Measurements from ENCODE around the gene TMEM53. TPM values are rescaled to one million over a fixed set of nuclear protein-coding genes. Genes with fewer than 3 reads are reported as not detected.

TMEM53 gene
- total RNA-seq, 1 experiment from 2014 or later = 8.2 TPM

DNA sequence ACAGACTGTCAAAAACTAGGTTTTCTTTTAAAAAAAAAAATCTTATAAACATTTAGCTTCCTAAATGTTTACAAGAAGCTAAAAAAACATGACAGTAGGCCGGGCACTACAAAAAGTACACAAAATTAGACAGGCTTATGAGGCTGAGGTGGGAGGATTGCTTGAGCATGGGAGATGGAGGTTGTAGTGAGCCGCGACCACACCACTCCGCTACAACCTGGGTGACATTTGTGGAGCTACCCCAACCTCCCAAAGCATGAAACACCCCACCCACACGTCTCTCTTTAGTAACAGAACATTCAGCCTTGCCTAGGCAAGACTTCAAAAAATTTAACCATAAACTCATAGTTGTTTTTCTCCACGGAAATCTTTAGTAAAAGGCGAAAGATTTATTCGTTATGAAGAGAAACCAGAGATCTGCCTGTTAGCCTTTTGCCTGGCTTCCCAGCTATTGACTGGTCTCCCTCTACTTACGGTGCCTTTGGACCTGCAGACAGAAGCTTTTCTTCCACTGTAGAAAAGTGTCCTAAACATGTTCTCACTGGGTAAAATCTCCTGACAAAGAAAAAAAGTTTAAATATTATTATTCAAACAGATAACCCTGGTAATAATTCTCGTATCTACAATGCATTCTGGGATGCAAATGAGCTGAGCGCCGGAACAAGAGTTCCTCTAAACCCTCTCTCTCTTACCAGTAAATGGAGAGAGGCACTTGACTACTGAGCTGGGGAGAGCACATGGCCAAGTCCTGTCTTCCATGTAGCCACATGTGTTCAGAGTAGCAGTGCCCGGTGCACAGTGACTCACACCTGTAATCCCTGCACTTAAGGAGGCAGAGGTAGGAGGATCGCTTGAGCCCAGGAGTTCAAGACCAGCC lies 47.4 kb upstream of the TMEM53 start (continued):
- TF ChIP-seq, protein P1, sequence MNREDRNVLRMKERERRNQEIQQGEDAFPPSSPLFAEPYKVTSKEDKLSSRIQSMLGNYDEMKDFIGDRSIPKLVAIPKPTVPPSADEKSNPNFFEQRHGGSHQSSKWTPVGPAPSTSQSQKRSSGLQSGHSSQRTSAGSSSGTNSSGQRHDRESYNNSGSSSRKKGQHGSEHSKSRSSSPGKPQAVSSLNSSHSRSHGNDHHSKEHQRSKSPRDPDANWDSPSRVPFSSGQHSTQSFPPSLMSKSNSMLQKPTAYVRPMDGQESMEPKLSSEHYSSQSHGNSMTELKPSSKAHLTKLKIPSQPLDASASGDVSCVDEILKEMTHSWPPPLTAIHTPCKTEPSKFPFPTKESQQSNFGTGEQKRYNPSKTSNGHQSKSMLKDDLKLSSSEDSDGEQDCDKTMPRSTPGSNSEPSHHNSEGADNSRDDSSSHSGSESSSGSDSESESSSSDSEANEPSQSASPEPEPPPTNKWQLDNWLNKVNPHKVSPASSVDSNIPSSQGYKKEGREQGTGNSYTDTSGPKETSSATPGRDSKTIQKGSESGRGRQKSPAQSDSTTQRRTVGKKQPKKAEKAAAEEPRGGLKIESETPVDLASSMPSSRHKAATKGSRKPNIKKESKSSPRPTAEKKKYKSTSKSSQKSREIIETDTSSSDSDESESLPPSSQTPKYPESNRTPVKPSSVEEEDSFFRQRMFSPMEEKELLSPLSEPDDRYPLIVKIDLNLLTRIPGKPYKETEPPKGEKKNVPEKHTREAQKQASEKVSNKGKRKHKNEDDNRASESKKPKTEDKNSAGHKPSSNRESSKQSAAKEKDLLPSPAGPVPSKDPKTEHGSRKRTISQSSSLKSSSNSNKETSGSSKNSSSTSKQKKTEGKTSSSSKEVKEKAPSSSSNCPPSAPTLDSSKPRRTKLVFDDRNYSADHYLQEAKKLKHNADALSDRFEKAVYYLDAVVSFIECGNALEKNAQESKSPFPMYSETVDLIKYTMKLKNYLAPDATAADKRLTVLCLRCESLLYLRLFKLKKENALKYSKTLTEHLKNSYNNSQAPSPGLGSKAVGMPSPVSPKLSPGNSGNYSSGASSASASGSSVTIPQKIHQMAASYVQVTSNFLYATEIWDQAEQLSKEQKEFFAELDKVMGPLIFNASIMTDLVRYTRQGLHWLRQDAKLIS (CRISPR knock-in tag; IDR thresholded peaks at IDR 0.05; ENCODE audit: borderline replicate concordance) = 0 out of 2 replicates have a peak, but pooled peaks have one; percentile 46
- TF ChIP-seq ATF1 (CRISPR knock-in tag; IDR thresholded peaks at IDR 0.05) (peak; percentile 91; the same call in 1 of the 2 replicates), FOXP1 (CRISPR knock-in tag; IDR thresholded peaks at IDR 0.05; ENCODE audit: borderline replicate concordance) (peak; percentile 94), SMAD4 (CRISPR knock-in tag; IDR thresholded peaks at IDR 0.05) (peak; percentile 88), ZNF317 (CRISPR knock-in tag; IDR thresholded peaks at IDR 0.05; ENCODE audit: borderline replicate concordance, low read depth) (no peak), ZBTB21 (CRISPR knock-in tag; IDR thresholded peaks at IDR 0.05; ENCODE audit: borderline replicate concordance) (no peak), ZNF671 (CRISPR knock-in tag; IDR thresholded peaks at IDR 0.05) (peak; percentile 100), TEAD1 (CRISPR knock-in tag; IDR thresholded peaks at IDR 0.05) (peak; percentile 98), NFE2L1 (CRISPR knock-in tag; IDR thresholded peaks at IDR 0.05) (peak; percentile 92), EMX1 (CRISPR knock-in tag; IDR thresholded peaks at IDR 0.05) (peak; percentile 100), TP53 (CRISPR knock-in tag; IDR thresholded peaks at IDR 0.05) (no peak), NR2C2 (CRISPR knock-in tag; IDR thresholded peaks at IDR 0.05) (no peak), NFYB (CRISPR knock-in tag; conservative IDR thresholded peaks at IDR 0.05; ENCODE audit: low read depth) (peak; percentile 54), PRRX2 (CRISPR knock-in tag; IDR thresholded peaks at IDR 0.05) (peak; percentile 100), JUN (CRISPR knock-in tag; IDR thresholded peaks at IDR 0.05) (peak; percentile 91), JAZF1 (CRISPR knock-in tag; IDR thresholded peaks at IDR 0.05) (no peak), ELF4 (CRISPR knock-in tag; IDR thresholded peaks at IDR 0.05; ENCODE audit: low read depth) (peak; percentile 77; the same call in 1 of the 2 replicates)
- TF ChIP-seq, protein P2, sequence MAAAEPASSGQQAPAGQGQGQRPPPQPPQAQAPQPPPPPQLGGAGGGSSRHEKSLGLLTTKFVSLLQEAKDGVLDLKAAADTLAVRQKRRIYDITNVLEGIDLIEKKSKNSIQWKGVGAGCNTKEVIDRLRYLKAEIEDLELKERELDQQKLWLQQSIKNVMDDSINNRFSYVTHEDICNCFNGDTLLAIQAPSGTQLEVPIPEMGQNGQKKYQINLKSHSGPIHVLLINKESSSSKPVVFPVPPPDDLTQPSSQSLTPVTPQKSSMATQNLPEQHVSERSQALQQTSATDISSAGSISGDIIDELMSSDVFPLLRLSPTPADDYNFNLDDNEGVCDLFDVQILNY (CRISPR knock-in tag; IDR thresholded peaks at IDR 0.05) = 0 out of 2 replicates have a peak, but pooled peaks have one; percentile 52
- TF ChIP-seq, protein P3, sequence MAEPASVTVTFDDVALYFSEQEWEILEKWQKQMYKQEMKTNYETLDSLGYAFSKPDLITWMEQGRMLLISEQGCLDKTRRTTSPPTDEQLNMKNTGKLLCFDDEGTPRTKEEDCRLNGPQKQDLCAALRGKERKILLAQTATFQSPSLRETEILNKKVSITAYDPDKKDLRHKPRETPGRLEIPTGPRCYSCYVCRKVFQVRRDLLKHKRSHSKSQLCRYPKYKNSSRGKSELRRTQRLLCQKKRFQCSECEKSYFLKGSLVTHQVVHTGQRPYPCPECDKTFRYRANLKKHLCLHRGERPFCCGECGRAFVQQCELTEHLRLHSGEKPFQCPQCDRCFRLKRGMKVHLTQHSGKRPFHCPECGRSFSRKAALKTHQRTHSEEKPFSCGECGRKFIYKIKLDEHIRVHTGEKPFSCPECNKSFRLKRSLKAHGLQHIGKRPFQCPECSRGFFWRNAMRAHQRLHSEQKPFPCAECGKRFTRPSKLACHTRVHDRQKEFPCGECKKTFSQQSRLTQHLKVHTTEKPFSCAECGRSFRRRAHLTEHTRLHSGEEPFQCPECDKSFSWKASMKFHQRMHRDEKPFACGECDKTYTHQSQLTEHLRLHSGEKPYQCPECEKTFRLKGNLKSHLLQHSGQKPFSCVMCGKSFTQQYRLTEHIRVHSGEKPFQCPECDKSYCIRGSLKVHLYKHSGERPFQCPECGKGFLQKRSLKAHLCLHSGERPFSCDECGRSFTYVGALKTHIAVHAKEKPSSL (CRISPR knock-in tag; conservative IDR thresholded peaks at IDR 0.05) = peak; percentile 99
- TF ChIP-seq, protein P4, sequence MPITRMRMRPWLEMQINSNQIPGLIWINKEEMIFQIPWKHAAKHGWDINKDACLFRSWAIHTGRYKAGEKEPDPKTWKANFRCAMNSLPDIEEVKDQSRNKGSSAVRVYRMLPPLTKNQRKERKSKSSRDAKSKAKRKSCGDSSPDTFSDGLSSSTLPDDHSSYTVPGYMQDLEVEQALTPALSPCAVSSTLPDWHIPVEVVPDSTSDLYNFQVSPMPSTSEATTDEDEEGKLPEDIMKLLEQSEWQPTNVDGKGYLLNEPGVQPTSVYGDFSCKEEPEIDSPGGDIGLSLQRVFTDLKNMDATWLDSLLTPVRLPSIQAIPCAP (CRISPR knock-in tag; IDR thresholded peaks at IDR 0.05) = peak; percentile 95
- TF ChIP-seq, protein P5, sequence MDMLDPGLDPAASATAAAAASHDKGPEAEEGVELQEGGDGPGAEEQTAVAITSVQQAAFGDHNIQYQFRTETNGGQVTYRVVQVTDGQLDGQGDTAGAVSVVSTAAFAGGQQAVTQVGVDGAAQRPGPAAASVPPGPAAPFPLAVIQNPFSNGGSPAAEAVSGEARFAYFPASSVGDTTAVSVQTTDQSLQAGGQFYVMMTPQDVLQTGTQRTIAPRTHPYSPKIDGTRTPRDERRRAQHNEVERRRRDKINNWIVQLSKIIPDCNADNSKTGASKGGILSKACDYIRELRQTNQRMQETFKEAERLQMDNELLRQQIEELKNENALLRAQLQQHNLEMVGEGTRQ (CRISPR knock-in tag; IDR thresholded peaks at IDR 0.05) = no peak
- TF ChIP-seq, protein P6, sequence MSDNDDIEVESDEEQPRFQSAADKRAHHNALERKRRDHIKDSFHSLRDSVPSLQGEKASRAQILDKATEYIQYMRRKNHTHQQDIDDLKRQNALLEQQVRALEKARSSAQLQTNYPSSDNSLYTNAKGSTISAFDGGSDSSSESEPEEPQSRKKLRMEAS (CRISPR knock-in tag; IDR thresholded peaks at IDR 0.05) = peak; percentile 62; the same call in 1 of the 2 replicates
- TF ChIP-seq, protein P7, sequence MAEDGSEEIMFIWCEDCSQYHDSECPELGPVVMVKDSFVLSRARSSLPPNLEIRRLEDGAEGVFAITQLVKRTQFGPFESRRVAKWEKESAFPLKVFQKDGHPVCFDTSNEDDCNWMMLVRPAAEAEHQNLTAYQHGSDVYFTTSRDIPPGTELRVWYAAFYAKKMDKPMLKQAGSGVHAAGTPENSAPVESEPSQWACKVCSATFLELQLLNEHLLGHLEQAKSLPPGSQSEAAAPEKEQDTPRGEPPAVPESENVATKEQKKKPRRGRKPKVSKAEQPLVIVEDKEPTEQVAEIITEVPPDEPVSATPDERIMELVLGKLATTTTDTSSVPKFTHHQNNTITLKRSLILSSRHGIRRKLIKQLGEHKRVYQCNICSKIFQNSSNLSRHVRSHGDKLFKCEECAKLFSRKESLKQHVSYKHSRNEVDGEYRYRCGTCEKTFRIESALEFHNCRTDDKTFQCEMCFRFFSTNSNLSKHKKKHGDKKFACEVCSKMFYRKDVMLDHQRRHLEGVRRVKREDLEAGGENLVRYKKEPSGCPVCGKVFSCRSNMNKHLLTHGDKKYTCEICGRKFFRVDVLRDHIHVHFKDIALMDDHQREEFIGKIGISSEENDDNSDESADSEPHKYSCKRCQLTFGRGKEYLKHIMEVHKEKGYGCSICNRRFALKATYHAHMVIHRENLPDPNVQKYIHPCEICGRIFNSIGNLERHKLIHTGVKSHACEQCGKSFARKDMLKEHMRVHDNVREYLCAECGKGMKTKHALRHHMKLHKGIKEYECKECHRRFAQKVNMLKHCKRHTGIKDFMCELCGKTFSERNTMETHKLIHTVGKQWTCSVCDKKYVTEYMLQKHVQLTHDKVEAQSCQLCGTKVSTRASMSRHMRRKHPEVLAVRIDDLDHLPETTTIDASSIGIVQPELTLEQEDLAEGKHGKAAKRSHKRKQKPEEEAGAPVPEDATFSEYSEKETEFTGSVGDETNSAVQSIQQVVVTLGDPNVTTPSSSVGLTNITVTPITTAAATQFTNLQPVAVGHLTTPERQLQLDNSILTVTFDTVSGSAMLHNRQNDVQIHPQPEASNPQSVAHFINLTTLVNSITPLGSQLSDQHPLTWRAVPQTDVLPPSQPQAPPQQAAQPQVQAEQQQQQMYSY (CRISPR knock-in tag; IDR thresholded peaks at IDR 0.05) = no peak
- TF ChIP-seq, protein P8, sequence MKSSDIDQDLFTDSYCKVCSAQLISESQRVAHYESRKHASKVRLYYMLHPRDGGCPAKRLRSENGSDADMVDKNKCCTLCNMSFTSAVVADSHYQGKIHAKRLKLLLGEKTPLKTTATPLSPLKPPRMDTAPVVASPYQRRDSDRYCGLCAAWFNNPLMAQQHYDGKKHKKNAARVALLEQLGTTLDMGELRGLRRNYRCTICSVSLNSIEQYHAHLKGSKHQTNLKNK (CRISPR knock-in tag; IDR thresholded peaks at IDR 0.05) = no peak
